NCI-H1105 treated with DMSO at 0.1 percent for 48 hours (cell line): ENCODE measurements around the gene ABCC11.
"Not testable (repeated sequence)": the region's sequence is repeated elsewhere in the genome, so short reads cannot be mapped to it uniquely, and the experiment has no call there.

Experiments used
- DNase-seq: peaks from one replicate; lab custom pipeline; 2025; lab: John Stamatoyannopoulos, UW

Gene ABCC11

GRCh38 chr16:48203974-48204824, 43.1 kb downstream of the ABCC11 start:
- DNase-seq: no peak

- no peak for DNase-seq
Measured at GRCh38 chr16:48201515-48202201, 45.7 kb downstream of the ABCC11 start.

- DNase-seq: peak; percentile 90
Measured at GRCh38 chr16:48197294-48197693, 50.0 kb downstream of the ABCC11 start.

- peak; percentile 92 for DNase-seq
Measured at GRCh38 chr16:48194828-48195556, 52.3 kb downstream of the ABCC11 start.

GRCh38 chr16:48193846-48194245, 53.5 kb downstream of the ABCC11 start:
- DNase-seq: no peak

- DNase-seq: no peak
Measured at GRCh38 chr16:48188449-48189102, 58.8 kb downstream of the ABCC11 start.

GRCh38 chr16:48187779-48188178, 59.6 kb downstream of the ABCC11 start:
- DNase-seq: no peak

- no peak for DNase-seq
Measured at GRCh38 chr16:48184681-48185080, 62.7 kb downstream of the ABCC11 start.

- peak; percentile 95 for DNase-seq
Measured at GRCh38 chr16:48182979-48183537, 64.3 kb downstream of the ABCC11 start.

- DNase-seq: not testable (repeated sequence)
Measured at GRCh38 chr16:48181746-48182520, 65.4 kb downstream of the ABCC11 start.

- peak; percentile 50 for DNase-seq
Measured at GRCh38 chr16:48180868-48181480, 66.4 kb downstream of the ABCC11 start.

GRCh38 chr16:48176635-48177408, 70.5 kb downstream of the ABCC11 start:
- DNase-seq: no peak

- DNase-seq: no peak
Measured at GRCh38 chr16:48173889-48174288, 73.5 kb downstream of the ABCC11 start.

- no peak for DNase-seq
Measured at GRCh38 chr16:48172682-48173081, 74.7 kb downstream of the ABCC11 start.

- no peak for DNase-seq
Measured at GRCh38 chr16:48169896-48170295, 77.4 kb downstream of the ABCC11 start.

- DNase-seq: no peak
Measured at GRCh38 chr16:48168075-48168474, 79.3 kb downstream of the ABCC11 start.

GRCh38 chr16:48166617-48167016, 80.7 kb downstream of the ABCC11 start:
- DNase-seq: not testable (repeated sequence)

- peak; percentile 19 for DNase-seq
Measured at GRCh38 chr16:48165961-48166578, 81.3 kb downstream of the ABCC11 start.
